ENCODE measurements around the gene SCGB1D1.
A peak's percentile ranks its signal among the peaks of the same experiment; 100 is the strongest.

Gene SCGB1D1

GRCh38 chr11:62171261-62171723, 18.7 kb upstream of the SCGB1D1 start:
- Histone ChIP-seq H3K4me2 (ENCODE audit: low read length) (no peak overlapping the region), H3K79me2 (ENCODE audit: insufficient read depth, low read length) (no peaks in the 10 kb centered on the region), H3F3A (ENCODE audit: insufficient read depth, low read length) (no peaks in the 10 kb centered on the region), H4K20me1 (ENCODE audit: insufficient read depth, low read length) (no peaks in the 10 kb centered on the region), H3K9me3 (ENCODE audit: low read length) (no peaks in the 10 kb centered on the region), H3K9ac (ENCODE audit: low read length) (no peak overlapping the region), H3K36me3 (ENCODE audit: insufficient read depth, low read length) (no peaks in the 10 kb centered on the region), H2AFZ (ENCODE audit: low read length) (no peak overlapping the region), H3K27me3 (ENCODE audit: insufficient read depth, low read length) (peaks cover 4% of the 10 kb centered on the region; the same call in 1 of the 2 replicates), H3K27ac (ENCODE audit: low read depth, low read length, poor library complexity, severe bottlenecking) (no peak overlapping the region), H3K4me1 (ENCODE audit: insufficient read depth, low read length, severe bottlenecking) (no peaks in the 10 kb centered on the region), H3K4me3 (ENCODE audit: low read depth, low read length, poor library complexity, severe bottlenecking) (no peak overlapping the region), H3K9me2 (ENCODE audit: low read depth, low read length) (no peaks in the 10 kb centered on the region)
- TF ChIP-seq EZH2 (IDR thresholded peaks at IDR 0.05; ENCODE audit: borderline replicate concordance, low read length) (no peak), CTCF (IDR thresholded peaks at IDR 0.05; ENCODE audit: low read length) (peak; percentile 83)

- H3K27me3 ChIP-seq (ENCODE audit: insufficient read depth, low read length), result peaks cover 4% of the 10 kb centered on the region; the same call in 1 of the 2 replicates
- no peaks in the 10 kb centered on the region for H4K20me1 ChIP-seq (ENCODE audit: insufficient read depth, low read length)
- no peaks in the 10 kb centered on the region for H3F3A ChIP-seq (ENCODE audit: insufficient read depth, low read length)
- H3K4me2 ChIP-seq (ENCODE audit: low read length), result no peak overlapping the region
- no peak overlapping the region for H2AFZ ChIP-seq (ENCODE audit: low read length)
- H3K79me2 ChIP-seq (ENCODE audit: insufficient read depth, low read length), result no peaks in the 10 kb centered on the region
- H3K9ac ChIP-seq (ENCODE audit: low read length), result no peak overlapping the region
- H3K9me3 ChIP-seq (ENCODE audit: low read length), result no peaks in the 10 kb centered on the region
- H3K9me2 ChIP-seq (ENCODE audit: low read depth, low read length), result no peaks in the 10 kb centered on the region
- no peak overlapping the region for H3K4me3 ChIP-seq (ENCODE audit: low read depth, low read length, poor library complexity, severe bottlenecking)
- H3K4me1 ChIP-seq (ENCODE audit: insufficient read depth, low read length, severe bottlenecking), result no peaks in the 10 kb centered on the region
- no peak for TF ChIP-seq EZH2 (IDR thresholded peaks at IDR 0.05; ENCODE audit: borderline replicate concordance, low read length)
- TF ChIP-seq CTCF (IDR thresholded peaks at IDR 0.05; ENCODE audit: low read length), result no peak
- H3K36me3 ChIP-seq (ENCODE audit: insufficient read depth, low read length), result no peaks in the 10 kb centered on the region
- no peak overlapping the region for H3K27ac ChIP-seq (ENCODE audit: low read depth, low read length, poor library complexity, severe bottlenecking)
Measured at GRCh38 chr11:62172294-62172693, 17.7 kb upstream of the SCGB1D1 start.

- H3K4me2 ChIP-seq (ENCODE audit: low read length), result no peak overlapping the region
- no peaks in the 10 kb centered on the region for H3K79me2 ChIP-seq (ENCODE audit: insufficient read depth, low read length)
- H4K20me1 ChIP-seq (ENCODE audit: insufficient read depth, low read length), result no peaks in the 10 kb centered on the region
- H3K27me3 ChIP-seq (ENCODE audit: insufficient read depth, low read length), result no peaks in the 10 kb centered on the region
- H3K27ac ChIP-seq (ENCODE audit: low read depth, low read length, poor library complexity, severe bottlenecking), result no peak overlapping the region
- H3K36me3 ChIP-seq (ENCODE audit: insufficient read depth, low read length), result no peaks in the 10 kb centered on the region
- H3K9ac ChIP-seq (ENCODE audit: low read length), result no peak overlapping the region
- no peaks in the 10 kb centered on the region for H3K4me1 ChIP-seq (ENCODE audit: insufficient read depth, low read length, severe bottlenecking)
- no peaks in the 10 kb centered on the region for H3K9me2 ChIP-seq (ENCODE audit: low read depth, low read length)
- H2AFZ ChIP-seq (ENCODE audit: low read length), result no peak overlapping the region
- no peaks in the 10 kb centered on the region for H3K9me3 ChIP-seq (ENCODE audit: low read length)
- no peaks in the 10 kb centered on the region for H3F3A ChIP-seq (ENCODE audit: insufficient read depth, low read length)
- no peak overlapping the region for H3K4me3 ChIP-seq (ENCODE audit: low read depth, low read length, poor library complexity, severe bottlenecking)
- TF ChIP-seq CTCF (IDR thresholded peaks at IDR 0.05; ENCODE audit: low read length) (no peak), EZH2 (IDR thresholded peaks at IDR 0.05; ENCODE audit: borderline replicate concordance, low read length) (no peak)
Measured at GRCh38 chr11:62176766-62177165, 13.2 kb upstream of the SCGB1D1 start.

All from OCI-LY1 (cell line).